ENCODE results near the gene VGF.
"Not testable (repeated sequence)": the region's sequence is repeated elsewhere in the genome, so short reads cannot be mapped to it uniquely, and the experiment has no call there.

Gene VGF

DNA sequence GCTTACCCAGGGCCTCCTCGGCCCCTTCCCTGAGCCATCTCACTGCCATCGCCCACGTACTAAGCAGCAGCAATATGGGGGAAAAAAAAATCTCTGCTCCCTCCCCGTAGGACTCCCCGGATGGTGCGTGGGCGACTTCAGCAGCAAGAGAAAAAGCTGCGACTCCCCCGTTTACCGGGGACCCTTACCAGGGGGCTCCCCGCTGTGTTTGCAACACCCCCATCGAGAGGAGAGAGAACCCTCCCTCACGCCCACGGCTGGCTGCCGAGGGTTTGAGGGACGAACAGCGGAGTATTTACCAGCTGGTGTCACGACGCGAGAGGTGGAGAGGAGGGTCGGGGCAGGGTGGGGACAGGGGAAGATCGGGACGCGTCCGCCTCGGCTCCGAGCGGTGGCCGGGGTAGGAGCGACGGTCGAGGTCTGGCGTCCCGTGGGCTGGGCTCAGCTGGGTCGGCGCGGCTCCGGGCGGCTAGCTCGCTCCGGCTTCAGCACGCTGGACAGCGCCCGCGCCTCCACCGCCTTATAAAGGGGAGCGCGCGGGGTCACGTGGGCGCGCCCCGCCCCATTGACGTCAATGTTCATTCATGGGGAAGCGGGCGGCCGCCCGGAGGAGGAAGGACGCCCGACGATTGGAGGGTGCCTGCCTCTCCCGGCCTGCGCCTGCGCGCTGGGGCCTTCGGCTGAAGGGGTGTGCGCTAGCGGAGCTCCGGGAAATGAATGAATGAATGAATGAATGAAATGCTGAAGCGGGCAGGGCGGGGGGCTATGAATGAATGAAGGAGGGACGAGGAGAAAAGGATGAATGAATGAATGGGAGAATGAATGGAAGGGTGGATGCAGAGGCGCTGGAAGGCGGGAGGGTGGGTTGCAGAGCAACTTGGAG lies at the start of gene VGF:
Gene VGF, minus strand, starts transcription at position 495 of the 883 bp plus-strand sequence. CDS start 726 bp downstream, outside the sequence.
- DNase-seq = peak; percentile 99

DNA sequence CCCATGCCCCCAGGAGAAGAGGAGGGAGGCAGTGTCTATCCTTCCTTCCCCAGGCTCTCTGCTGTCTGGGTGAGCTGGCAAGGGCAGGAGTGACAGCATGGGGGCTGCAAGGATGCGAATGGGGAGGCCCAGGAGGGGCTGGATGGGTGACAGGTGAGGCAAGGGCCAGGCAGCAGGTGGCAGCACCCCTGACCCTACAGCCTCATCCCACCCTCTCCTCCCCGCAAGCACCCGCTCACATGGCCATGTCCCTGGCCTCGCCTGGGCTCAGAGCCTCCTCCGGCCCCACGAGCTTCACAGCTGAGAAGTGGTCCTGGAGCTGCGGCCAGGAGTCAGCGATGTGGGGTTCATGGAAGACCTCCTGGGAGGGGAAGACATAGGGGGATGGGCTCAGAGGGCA lies 46.6 kb upstream of the VGF start:
- no peak for DNase-seq

DNA sequence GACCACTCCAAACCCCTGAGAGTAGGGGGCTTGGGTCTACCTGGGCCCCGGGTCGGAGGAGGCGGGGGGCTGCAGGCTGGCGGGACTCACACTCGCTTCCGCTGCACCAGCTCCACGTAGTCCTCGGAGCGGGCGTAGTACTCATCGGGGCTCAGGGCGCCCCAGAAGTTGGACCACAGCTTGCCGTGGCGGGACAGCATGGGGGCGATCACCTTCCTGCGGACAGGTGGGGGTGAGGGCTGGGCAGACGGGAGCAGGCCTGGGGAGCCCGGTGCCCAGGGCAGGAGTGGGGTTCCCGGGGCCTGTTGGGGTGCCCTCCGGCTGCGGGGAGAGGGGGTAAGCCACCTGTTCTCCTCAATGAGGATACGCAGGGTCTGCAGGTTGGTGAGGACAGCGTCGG lies 46.1 kb upstream of the VGF start:
- no peak for DNase-seq

DNA sequence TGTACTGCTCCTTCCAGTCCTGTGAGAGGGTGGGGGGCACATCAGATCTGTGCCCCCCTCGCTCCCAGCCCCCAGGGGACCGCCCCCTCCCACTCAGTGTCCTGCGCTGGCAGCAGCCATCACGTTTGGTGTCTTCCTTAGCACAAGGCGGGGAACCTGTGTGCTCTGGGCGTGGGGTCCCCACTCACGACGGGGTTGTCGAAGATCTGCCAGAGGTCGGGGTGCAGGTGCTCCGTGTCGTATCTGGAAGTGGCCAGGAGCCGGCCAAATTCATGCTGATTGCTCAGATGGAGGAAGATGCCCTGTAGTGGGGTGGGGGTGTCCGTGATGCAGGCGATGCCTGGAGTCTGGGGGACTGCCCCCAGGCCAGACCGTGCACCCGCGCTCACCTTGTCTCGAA lies 44.8 kb upstream of the VGF start:
- no peak for DNase-seq

DNA sequence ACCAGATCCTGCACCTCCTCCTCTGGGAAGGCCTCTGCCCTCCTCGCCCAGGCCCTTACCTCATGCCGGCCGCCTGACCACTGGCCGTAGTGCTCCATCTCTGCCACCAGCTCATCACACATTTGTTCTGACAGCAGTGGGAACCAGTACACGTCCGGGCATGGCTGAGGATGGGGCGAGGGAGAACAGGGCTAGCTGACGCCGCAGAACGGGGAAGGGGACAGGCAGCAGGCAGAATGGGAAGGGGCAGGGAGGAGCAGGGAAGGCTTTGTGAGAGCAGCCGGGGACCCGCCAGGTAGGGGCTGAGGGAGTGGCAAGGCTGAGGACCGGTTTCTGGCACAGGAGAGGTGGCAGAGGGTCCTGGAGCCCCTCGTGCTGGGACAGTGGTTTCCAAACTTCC lies 43.4 kb upstream of the VGF start:
- no peak for DNase-seq

DNA sequence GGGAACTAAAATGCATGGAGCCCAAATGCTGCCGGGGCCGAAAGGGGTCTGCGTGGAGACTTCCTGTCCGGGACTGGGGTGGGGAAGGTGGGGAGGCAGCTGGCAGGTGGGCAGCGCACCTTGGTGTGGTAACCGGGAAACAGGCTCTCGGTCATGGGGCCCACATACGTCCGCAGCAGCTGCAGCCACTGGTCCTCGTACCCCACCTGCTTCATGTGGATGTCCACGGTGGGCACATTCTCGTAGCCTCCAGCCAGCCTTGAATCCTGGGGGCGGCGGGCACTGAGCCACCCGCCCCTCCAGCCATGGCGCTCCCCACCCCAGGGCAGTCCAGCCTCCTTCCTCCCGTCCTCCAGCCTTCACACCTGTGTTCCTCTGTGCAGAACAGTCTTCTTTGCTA lies 42.1 kb upstream of the VGF start:
- DNase-seq = no peak

DNA sequence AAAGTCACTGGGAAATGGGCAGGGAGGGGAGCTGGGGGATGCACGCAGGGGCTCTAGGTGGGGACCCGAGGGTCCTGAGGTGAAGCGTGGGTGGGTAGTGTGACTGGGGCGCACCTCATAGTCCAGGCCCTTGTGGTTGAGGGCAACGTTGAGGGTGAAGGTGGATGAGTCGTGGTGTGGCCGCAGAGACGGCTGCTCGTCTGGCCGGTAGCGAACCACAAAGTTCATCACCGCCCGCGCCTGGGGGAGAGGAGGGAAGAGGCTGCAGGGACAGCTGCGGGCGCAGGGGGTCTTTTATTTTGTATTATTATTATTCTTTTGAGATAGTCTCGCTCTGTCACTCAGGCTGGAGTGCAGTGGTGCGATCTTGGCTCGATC lies 41.3 kb upstream of the VGF start:
- DNase-seq = no peak

DNA sequence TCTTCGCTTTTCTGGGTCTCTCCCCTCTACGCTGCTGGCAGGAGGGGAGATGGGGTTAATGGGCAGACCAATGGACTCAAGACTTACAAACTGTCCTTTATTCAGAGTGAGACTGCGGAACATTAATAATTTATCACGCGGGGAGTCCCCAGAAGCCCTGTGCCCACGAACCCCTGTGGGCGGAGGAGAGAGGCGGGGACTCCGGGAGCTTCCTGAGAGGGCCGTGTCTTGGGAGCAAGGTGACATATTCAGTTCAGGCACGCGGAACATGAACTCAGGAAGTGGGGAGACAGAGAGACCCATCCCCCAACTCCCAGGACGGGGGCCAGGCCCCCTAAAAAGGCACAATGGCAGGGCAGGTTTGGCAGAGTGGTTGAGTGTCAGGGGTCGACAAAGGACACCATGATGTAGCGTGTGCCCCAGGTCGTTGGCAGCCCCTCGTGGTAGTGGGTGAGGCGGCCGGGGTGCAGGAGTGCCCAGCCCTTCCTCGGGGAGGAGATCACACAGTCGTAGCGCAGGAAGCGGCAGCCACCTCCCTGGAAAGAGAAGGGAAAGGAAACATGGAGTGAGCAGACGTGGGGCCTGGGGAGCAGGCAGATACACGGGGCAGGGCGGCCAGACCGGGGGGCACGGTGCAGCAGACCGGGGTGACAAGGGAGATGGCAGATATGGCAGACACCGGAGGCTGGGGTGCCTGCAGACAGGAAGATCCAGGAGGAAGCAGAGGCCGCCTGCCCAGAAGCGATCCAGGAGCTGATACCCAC lies 40.7 kb upstream of the VGF start:
- no peak for DNase-seq

DNA sequence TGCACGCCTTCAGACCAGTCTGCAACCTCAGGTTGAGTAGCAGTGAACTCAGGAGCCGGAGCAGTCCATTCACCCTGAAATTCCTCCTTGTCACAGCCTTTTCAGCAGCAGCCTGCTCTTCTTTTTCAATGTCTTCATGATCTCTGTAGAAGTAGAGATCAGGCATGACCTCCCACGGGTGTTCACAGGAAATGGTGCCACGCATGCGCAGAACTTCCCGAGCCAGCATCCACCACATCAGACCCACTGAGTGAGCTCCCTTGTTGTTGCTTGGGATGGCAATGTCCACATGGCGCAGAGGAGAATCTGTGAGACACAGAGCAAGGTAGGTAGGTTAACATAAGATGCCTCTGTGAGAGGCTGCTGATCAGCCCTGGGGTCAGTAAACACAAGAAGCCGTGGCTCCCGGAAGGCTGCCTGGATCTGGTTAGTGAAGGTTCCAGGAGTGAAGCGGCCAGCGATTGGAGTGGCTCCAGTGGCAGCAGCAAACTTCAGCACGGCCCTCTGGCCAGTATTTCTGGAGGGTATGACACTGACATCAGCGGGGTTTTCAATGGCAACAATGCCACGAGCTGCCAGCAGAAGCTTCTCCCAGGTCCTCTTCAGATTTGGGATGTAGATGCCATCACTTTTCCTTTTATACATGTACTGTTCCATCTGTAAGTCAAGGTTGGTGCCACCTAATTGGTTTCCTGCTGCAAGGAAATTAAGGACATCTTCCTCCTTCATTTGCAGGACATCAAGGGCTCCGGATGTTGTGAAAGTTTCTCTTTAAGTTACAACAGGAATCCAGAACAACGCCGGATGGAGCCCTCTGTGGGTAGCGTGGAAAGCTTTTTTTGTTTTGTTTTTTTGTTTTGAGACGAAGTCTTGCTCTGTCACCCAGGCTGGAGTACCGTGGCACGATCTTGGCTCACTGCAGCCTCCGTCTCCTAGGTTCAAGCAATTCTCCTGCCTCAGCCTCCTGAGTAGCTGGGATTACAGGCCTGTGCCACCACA lies 38.7 kb upstream of the VGF start:
- not testable (repeated sequence) for DNase-seq

DNA sequence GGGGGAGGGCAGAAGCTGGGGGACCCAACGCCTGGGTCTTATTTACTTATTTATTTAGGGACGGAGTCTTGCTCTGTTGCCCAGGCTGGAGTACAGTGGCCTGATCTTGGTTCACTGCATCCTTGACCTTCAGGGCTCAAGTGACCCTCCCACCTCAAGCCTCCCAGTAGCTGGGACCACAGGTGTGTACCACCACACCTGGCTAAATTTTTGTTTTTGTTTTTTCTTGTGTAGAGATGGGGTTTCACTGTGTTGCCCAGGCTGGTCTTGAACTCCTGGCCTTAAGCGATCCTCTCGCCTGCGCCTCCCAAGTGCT lies 37.2 kb upstream of the VGF start:
- DNase-seq = no peak

DNA sequence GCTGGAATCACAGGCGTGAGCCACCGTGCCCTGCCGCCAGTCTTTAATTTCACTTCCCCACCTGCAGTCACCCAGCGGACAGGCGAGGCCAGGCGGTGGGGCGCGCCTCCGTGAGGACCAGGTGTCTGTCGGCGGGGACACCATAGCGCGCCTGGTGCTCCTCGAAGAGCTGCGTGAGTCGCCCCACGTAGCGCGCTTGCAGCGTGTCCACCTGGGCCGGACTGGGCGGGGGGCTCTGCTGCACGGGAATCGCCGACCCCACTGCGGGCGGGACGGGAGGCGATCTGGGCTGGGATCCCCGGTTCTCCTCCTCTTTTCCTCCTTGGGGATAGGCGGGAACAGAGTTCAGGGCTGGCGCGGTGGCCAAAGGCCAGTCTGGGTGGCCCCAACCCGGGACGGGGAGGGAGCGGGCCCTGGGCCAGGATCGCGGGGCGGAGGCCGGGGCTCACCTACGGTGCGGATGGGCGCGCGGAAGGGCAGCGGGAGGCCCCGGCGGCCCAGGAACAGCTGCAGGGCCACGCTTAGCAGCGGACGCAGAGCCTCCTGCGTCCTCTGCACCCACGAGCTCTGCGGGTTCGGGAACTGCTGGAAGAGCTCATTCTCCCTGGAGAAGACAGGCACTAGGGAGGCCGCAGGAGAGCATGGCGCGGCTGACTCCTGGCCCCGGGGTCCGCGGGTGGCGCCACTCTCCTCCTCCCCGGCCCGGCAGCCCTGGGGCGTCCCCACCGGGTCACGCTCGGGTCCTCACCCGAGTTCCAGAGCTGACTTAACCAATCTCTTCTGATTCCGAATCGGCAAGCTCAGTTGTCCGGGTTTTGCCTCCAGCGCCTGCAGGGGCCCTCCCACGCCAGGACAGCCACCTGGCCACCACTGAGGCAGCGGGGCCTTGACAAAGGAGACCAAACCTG lies 36.6 kb upstream of the VGF start:
- peak; percentile 83 for DNase-seq

DNA sequence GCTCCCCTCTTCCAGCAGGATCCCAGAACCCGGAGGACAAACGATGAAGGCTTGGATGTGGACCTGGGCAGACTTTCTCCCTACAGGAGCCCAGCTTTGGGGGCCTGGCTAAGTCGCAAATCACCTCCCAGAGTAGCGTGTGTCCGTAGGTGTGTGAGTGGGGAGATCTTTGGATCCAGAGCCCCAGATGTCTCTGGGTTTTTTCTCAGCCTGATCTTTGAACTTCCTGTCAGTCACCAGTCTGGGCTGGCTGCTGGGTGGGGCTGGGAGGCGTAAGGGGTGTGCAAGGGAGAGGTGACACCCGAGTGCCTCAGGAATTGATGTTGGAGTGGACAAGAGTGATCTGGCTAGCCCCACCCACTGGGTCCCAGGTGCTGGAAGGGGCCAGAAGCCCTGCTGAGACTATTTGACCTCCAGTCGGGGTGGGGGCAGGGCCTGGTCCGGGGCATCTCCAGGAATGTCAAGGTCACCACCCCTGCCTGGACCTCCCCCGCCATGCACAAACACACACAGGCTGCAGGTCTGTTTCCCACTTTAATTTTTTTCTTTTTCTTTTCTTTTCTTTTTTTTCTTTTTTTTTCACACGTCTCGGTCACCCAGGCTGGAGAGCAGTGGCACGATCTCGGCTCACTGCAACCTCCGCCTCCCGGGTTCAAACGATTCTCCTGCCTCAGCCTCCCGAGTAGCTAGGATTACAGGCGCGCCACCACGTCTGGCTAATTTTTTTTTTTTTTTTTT lies 35.7 kb upstream of the VGF start, which contains the start of gene MOGAT3:
Gene MOGAT3, minus strand, starts transcription at position 175 of the 738 bp plus-strand sequence. CDS start 182 bp downstream, outside the sequence.
- no peak for DNase-seq

DNA sequence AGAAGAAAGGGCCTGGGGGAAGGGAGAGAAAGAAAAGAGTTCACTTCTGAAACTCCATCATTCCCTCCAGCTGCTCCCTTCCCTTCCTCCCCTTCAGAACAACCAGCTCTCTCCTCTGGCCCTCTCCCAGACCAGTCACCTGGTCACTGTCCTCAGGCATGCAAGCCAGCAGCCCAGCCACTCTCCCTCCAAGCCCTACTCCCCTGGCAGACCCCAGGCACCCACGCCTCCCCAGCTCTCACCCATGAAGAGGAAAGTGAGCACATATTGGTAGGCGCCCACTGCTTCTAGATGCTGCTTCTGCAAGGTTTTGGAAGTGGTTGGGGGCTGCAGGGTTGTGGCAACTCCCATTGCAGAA lies 35.1 kb upstream of the VGF start:
- no peak for DNase-seq

DNA sequence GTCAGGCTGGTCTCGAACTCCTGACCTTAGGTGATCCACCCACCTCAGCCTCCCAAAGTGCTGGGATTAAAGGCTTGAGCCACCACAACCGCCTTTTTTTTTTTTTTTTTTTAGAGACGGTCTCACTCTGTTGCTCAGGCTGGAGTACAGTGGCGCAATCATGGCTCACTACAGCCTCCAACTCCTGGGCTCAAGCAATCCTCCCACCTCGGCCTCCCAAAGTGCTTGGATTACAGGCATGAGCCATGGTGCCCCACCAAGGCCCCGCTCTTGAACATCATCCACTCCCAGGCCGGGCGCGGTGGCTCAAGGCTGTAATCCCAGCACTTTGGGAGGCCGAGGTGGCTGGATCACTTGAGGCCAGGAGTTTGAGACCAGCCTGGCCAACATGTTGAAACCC lies 34.2 kb upstream of the VGF start:
- DNase-seq = not testable (repeated sequence)

DNA sequence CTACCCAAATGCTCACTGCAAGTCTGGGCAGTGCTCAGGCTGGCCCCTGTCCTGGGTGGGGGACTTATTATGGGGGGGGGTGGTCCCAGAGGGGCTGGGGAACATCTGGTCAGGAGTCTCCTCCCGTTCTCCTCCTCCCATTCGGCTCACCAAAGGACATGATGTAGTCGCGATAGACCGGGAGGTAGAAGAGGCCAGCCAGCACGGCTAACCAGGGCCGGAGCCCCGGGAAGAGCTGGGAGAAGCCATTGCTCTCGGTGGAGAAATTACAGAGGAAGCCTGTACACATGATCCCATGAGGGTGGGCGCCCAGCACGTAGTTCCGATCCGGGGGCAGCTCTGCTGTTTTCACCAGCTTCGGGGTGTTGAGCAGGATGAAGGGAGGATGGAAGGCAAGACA lies 33.1 kb upstream of the VGF start:
- DNase-seq = no peak

DNA sequence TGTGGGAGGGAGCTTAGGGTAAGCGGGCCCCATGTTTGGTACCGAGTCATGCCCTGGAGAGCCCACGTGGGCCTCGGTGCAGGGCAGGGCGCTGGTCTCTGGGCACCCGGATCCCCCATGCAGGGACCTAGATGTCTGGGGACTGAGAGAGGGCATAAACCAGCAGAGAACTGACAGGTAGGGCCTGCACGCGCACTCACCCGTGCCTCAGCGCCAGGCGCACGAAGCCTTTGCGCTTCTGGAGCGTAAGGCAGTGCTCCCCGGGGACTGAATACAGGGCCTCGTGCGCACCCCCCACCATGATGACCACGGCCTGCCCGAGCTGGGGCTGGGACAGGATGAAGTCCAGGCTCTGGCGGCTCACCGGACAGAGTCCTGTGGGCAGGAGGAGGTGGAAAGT lies 32.6 kb upstream of the VGF start:
- DNase-seq = no peak

DNA sequence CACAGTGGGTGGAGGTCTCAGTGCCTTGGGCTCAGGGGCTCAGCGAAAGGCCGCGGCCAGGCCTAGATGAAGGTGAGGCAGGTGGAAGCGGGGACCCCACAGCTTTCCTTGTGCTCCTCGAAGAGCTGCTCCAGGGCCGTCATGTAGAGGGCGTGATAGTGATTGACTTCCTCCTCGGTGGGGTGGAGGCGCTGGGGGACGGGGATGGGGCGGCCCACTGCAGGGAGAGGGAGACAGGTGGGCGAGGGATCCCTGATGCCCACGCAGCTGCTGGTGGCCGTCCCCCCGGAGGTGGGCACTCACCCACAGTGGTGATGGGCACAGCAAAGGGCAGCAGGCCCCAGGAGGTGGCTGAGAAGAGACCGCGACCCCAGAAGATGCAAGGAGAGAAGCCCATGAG lies 30.5 kb upstream of the VGF start:
- no peak for DNase-seq

DNA sequence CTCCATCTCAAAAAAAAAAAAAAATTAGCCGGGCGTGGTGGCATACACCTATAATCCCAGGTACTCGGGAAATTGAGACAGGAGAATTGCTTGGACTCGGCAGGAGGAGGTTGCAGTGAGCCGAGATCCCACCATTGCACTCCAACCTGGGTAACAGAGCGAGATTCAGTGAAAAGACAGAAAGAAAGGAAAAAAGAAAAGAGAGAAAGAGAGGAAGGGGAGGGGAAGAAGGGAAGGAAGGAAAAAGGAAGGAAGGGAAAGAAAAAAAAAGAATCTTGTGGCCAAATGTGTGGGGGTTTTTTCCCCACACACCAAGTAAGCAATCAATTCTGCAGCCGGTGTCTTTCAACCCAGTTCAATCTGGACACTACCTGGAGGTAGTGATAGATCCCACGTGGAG lies 23.7 kb upstream of the VGF start:
- no peak for DNase-seq

DNA sequence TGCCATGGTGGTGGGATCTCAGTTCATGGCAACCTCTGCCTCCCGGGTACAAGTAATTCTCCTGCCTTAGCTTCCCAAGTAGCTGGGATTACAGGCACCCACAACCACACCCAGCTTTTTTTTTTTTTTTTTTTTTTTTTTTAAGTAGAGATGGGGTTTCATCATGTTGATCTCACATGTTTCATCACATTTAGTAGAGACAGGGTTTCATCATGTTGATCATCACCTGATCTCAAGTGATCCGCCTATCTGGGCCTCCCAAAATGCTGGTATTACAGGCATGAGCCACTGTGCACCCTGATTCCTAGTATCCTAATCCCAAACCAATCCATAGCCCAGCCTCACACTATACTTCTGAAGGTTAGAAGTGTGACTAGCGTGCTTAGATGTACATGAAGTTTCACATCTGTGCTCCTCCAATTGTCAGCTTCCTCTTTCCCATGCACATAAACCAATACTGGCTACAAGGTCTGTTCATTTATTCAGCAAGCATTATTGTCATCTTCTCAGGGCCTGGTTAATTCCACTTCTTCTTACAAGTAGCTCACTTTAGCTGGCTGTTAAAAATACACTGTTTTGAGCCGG lies 21.6 kb upstream of the VGF start:
- peak; percentile 54 for DNase-seq

DNA sequence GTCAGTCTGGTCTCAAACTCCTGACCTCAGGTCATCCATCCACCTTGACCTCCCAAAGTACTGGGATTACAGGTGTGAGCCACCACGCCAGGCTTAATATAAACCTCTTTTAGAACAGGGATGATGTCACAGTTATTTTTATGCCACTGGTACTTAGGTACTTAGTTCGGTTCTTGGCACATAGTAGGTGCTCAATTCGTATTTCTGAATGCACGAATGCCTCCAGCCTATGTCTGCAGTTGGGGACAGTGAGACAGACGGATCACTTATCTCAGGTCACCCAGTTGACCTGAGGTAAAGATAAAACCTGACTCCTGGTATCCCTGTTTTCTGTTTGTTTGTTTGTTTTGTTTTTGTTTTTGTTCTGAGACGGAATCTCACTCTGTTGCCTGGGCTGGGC lies 20.8 kb upstream of the VGF start:
- DNase-seq = no peak

DNA sequence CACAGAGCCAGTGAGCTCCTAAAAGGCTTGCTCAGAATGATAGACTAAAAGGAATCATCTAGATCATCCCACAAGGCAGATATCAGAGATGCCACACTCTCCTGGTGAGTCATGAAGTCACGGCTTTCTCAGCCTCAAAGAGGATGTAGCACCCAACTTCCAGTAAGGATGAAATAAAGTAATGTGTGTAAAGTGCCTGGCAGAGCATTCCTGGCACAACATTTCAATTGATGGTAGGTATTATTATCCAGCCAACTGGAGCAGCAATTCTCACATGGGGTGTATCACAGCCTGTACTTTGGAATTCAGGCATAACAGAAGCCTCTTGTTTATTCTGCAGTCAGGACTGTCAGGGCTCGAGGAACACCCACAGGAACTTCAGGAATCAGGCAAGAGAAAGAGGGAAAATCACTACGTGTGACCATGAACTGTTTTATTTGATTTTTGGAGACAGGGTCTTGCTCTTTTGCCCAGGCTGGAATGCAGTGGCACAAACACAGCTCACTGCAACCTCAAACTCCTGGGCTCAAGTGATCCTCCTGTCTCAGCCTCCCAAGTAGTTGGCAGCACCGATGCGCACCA lies 20.0 kb upstream of the VGF start:
- DNase-seq = no peak
